Activated B cell treated with CpG ODN at 0.5 μM for 24 hours (primary cell): ENCODE data around the gene EPB41L4A. TPM values are rescaled to one million over a fixed set of nuclear protein-coding genes. Genes with fewer than 3 reads are reported as not detected.

Experiments used
- ATAC-seq: fragments of 200-7000 bp; cut with Tn5 transposase; one replicate; pipeline ENCODE4 v1.10.0; 2021; ENCODE audit warnings: low read depth, mild to moderate bottlenecking, moderate library complexity
- CTCF ChIA-PET: fragments of 350-600 bp; sonication (Branson Sonifier 250); formaldehyde crosslinking; loops from one replicate; lab custom pipeline; 2021; ENCODE audit warnings: antibody characterized with exemption; lab: Charles Lee
- POLR2A ChIA-PET: fragments of 350-600 bp; sonication (Branson Sonifier 250); formaldehyde crosslinking; loops from one replicate; lab custom pipeline; 2021; ENCODE audit warnings: antibody characterized with exemption; lab: Charles Lee
- DNase-seq: peaks from one replicate; pipeline ENCODE4 v3.0.0; 2022
- H3K27ac Mint-ChIP-seq: one replicate; pipeline ENCODE4 v1.8.0; 2020; ENCODE audit warnings: mixed read lengths
- H3K27me3 Mint-ChIP-seq: one replicate; pipeline ENCODE4 v1.8.0; 2021; ENCODE audit warnings: mixed read lengths
- H3K36me3 Mint-ChIP-seq: one replicate; pipeline ENCODE4 v1.8.0; 2021; ENCODE audit warnings: low read depth, mixed read lengths
- H3K4me1 Mint-ChIP-seq: one replicate; pipeline ENCODE4 v1.8.0; 2021; ENCODE audit warnings: mixed read lengths
- H3K4me3 Mint-ChIP-seq: one replicate; pipeline ENCODE4 v1.8.0; 2020; ENCODE audit warnings: mild to moderate bottlenecking, mixed read lengths
- H3K9me3 Mint-ChIP-seq: one replicate; pipeline ENCODE4 v1.8.0; 2020; ENCODE audit warnings: mixed read lengths
- CTCF ChIP-seq: fragments of 200-600 bp; IDR thresholded peaks from one replicate; pipeline ENCODE4 v1.8.0; 2022; ENCODE audit warnings: antibody characterized with exemption, mild to moderate bottlenecking
- intact Hi-C: fragments of 100-400 bp; cut with micrococcal nuclease; formaldehyde crosslinking; loops from one replicate; pipeline ENCODE4 v1.15.1; 2024
- total RNA-seq: library from RNA; stranded (reverse); gene quantifications from 2 replicates; pipeline ENCODE4 v1.2.3, GENCODE V29; 2022

EPB41L4A gene
- total RNA-seq, 1 donor from 2014 or later: 7.1 TPM

- H3K27ac Mint-ChIP-seq: no peak overlapping the region
- H3K27me3 Mint-ChIP-seq: peaks cover 6% of the 10 kb centered on the region
- no peaks in the 10 kb centered on the region for H3K4me1 Mint-ChIP-seq
- no peak for TF ChIP-seq CTCF
- H3K36me3 Mint-ChIP-seq: no peaks in the 10 kb centered on the region
- intact Hi-C loops: no loop called here
- CTCF ChIA-PET: no interaction called here
- no peaks in the 10 kb centered on the region for H3K9me3 Mint-ChIP-seq
- ATAC-seq: no peak
- DNase-seq: no peak
- POLR2A ChIA-PET: no interaction called here
- H3K4me3 Mint-ChIP-seq: no peak overlapping the region
These were observed 162.1 kb downstream of the EPB41L4A start for GRCh38 chr5:112257005-112257404.

GRCh38 chr5:112254303-112254702 lies 164.8 kb downstream of the EPB41L4A start:
- no peaks in the 10 kb centered on the region for H3K36me3 Mint-ChIP-seq
- H3K9me3 Mint-ChIP-seq: no peaks in the 10 kb centered on the region

GRCh38 chr5:112253478-112254250 lies 165.4 kb downstream of the EPB41L4A start:
- no peak overlapping the region for H3K4me3 Mint-ChIP-seq
- CTCF ChIA-PET: no interaction called here
- intact Hi-C loops: no loop called here
- no peak for DNase-seq
- POLR2A ChIA-PET: no interaction called here
- H3K27me3 Mint-ChIP-seq: peaks cover 5% of the 10 kb centered on the region
- H3K27ac Mint-ChIP-seq: no peak overlapping the region
- no peaks in the 10 kb centered on the region for H3K9me3 Mint-ChIP-seq
- no peak for ATAC-seq
- no peaks in the 10 kb centered on the region for H3K4me1 Mint-ChIP-seq
- no peaks in the 10 kb centered on the region for H3K36me3 Mint-ChIP-seq
- no peak for TF ChIP-seq CTCF

More at GRCh38 chr5:112254303-112254702, 164.8 kb downstream of the EPB41L4A start:
- no peak for DNase-seq
- Mint-ChIP-seq H3K27ac (no peak overlapping the region), H3K4me1 (no peaks in the 10 kb centered on the region), H3K27me3 (peaks cover 6% of the 10 kb centered on the region), H3K4me3 (no peak overlapping the region)
- no peak for TF ChIP-seq CTCF
- intact Hi-C loops: no loop called here
- CTCF ChIA-PET: no interaction called here
- POLR2A ChIA-PET: no interaction called here
- no peak for ATAC-seq

- ATAC-seq (no peak), DNase-seq (no peak)
- no peak for TF ChIP-seq CTCF
- POLR2A ChIA-PET: no interaction called here
- H3K27ac Mint-ChIP-seq: no peak overlapping the region
- CTCF ChIA-PET: no interaction called here
- intact Hi-C loops: no loop called here
- H3K4me1 Mint-ChIP-seq: no peaks in the 10 kb centered on the region
- no peaks in the 10 kb centered on the region for H3K36me3 Mint-ChIP-seq
- H3K4me3 Mint-ChIP-seq: no peak overlapping the region
- no peaks in the 10 kb centered on the region for H3K9me3 Mint-ChIP-seq
- H3K27me3 Mint-ChIP-seq: no peaks in the 10 kb centered on the region
These were observed 168.5 kb downstream of the EPB41L4A start for GRCh38 chr5:112250551-112250950.

GRCh38 chr5:112248623-112249022 lies 170.5 kb downstream of the EPB41L4A start:
- ChIA-PET POLR2A (no interaction called here), CTCF (no interaction called here)
- DNase-seq (no peak), ATAC-seq (no peak)
- Mint-ChIP-seq H3K9me3 (no peaks in the 10 kb centered on the region), H3K36me3 (no peaks in the 10 kb centered on the region), H3K4me3 (no peak overlapping the region), H3K27ac (no peak overlapping the region), H3K27me3 (no peaks in the 10 kb centered on the region), H3K4me1 (no peaks in the 10 kb centered on the region)
- intact Hi-C loops: no loop called here
- TF ChIP-seq CTCF: no peak
